Activated CD8-positive, alpha-beta memory T cell treated with anti-CD3 and anti-CD28 coated beads for 48 hours (primary cell): Measurements from ENCODE around the gene CACNB4.
"Not testable (repeated sequence)": the region's sequence is repeated elsewhere in the genome, so short reads cannot be mapped to it uniquely, and the experiment has no call there.

Source experiments
- DNase-seq, 3 experiments: peaks; one replicate each; pipeline ENCODE4 v3.0.0-alpha.2; 2020; ENCODE audit warnings: low read depth in 2 of 3, low spot score in 2 of 3

CACNB4 gene

DNA sequence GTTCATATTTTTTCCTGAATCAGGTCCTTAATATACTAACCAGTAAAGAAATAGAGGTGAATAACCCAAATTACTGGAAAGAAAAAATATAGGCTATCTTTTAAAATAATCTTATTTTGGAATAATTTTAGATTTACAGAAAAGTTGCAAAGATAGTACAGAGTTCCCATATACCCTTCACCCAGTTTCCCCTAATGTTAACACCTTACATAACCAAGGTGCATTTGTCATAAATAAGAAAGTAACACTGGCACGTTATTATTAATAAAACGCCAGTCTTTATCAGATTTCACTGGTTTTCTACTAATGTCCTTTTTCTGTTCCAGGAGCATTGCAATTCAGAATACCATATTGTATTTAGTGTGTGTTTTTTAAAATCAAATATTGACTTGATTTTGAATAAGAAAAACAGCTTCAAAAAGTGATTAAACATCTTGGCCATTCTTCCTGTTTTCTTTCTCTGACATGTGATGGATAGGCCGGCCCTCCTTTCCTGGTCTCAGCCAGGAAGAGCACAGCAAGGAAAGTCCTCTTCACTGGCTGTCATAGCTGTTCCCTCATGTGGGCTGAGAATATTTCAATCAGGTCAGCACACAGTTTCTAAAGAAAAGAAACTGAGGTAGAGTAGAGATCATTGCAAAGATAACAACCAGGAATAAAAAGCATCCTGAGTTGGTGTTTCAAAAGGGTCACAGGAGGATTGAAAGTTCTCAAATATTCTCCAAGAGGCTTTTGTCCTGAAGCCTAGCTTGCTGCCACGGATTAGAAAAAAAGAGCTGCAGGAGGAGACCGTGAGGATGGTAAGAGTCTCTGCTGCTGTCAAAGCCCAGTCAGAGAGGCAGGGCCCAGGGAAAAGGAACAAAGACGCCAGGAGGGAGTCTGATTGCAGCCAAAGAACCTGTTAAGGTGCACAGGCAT lies 191.3 kb downstream of the CACNB4 start:
- DNase-seq = no peak

DNA sequence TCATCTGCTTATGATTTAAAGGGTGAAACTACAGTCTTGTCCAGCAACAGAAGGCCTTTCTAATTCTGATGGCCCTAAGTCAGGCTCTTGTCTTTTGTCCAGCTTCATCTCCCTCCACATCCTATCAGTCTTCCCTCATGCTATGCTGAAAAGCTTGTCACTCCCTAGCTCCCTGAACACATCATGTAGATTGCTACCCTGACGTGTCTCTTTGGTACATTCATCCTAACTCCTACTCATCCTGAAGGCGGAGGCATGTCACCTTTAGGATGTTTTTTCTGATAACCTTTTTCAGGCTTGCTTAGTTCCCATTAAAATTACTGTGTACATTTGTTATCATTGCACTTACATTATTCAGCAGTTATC lies 192.2 kb downstream of the CACNB4 start:
- DNase-seq = no peak

DNA sequence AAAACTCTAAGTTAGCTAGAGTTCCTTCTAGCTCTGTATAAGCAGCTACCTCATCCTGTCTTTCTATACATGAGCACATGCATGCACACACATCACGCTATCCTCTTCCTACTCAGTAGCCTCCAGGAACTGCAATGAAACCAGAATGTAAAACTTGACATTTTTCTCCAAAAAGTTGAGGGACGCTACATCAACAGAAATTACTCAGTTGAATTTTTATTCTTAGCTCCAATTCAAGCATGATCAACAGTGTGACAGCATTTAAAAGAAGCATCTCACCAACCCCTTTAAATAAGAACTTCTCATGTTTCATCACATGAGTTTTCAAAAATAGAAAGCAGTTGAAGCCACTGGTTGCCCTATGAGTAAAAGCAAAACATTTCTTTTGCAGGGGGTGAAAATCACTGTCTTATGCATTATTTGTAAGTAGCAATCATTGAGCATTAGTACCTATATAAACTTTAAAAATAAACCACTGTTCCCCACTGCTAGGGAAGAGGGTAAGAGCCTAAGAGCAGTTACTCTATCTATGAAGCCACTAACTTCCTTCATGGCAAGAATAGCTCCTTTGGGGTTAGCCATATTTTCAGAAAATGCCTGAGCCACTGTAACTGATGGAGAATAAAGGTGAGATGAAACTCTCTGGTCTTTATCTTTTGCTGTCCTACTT lies 192.7 kb downstream of the CACNB4 start:
- DNase-seq = no peak

DNA sequence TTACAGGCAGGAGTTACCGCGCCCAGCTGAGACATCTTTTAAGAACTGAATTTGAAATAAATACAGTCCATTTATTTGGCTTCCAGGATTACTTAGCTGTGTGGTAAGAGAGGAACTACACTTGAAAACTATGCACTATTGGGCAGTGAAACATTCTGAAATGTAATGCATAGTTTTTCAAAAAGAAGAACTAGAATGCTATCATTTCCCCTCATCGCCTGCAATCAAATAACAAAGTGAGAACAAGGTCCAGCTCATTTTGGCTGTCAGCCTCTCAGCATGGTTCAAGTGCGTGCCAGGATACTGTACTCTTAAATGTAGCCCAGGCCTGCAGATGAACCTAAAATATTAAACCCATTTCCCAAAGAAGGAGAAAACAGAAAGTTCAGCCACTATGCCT lies 194.0 kb downstream of the CACNB4 start:
- no peak for DNase-seq

DNA sequence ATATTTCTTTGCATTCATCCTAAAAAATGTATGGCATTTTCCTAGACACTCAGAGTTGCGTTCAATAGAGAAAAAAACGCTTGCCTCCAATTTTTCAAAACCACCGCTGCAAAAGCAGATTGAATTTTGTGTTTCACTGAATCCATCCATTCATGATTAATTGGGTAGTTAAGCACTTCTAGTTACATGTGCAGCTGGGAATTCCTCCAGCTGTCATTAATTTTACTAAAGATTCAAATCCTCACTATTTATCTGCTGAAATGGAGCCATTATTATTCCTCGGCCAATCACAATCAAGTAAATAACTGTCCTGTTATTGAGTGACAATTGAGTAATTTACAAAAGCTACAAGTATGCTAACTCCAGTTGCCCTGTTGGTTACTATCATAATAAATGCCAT lies 194.8 kb downstream of the CACNB4 start:
- no peak for DNase-seq

DNA sequence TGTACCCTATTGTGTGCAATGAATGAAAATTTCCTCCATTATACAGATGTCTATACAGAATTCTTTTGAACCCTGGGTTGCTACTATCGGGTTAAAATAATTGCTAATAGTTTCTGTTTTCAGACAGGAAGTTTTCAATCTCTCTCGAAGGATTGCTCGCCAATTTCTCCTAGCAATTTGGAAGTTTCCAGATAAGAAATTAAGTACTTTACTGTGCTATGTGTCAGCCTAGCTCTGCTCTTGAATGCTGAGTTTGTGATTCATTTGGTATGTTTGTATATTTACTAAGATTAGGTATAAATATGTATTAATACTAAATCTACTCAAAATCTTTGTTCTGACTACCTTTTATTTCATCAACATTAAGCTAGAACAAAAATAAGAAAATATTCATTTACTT lies 196.0 kb downstream of the CACNB4 start:
- DNase-seq = no peak

DNA sequence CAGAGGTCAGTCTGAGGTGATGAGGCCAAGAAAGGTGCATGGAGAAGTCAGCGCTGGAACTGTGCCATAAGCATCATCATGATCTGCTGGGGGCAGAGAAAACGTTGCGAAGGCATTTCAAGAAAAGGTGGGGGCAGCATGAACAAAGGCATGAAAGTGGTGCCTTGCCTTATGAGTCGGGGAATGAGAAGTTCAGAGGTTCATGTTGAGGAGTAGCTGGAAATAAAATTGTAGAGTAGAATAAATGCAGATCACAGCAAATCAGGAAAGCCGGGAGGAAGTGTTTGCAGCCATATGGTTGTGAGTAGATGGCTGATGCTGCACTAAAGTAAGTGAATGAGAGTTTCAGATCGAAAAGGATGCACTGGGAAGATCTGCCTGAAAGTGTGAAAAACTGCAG lies 198.5 kb downstream of the CACNB4 start:
- no peak for DNase-seq

DNA sequence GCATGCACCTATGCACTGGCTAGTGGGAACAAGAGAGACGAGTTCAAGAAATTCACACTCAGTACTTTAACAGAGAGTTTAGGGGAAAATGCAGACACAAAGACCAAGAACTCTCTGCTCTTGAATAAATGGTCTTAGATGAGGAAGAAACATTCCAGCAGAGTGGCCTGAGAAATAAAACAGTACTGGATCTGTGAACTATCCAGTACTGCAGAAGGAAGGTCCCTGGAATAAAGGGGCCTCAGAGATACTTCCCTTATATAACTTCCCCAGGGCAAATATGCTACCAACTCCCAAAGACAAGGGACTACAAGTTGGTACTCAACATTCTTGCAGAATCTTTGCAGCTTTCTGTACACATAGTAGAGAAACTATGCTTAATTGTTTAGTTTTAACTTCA lies 199.7 kb downstream of the CACNB4 start:
- DNase-seq = no peak

DNA sequence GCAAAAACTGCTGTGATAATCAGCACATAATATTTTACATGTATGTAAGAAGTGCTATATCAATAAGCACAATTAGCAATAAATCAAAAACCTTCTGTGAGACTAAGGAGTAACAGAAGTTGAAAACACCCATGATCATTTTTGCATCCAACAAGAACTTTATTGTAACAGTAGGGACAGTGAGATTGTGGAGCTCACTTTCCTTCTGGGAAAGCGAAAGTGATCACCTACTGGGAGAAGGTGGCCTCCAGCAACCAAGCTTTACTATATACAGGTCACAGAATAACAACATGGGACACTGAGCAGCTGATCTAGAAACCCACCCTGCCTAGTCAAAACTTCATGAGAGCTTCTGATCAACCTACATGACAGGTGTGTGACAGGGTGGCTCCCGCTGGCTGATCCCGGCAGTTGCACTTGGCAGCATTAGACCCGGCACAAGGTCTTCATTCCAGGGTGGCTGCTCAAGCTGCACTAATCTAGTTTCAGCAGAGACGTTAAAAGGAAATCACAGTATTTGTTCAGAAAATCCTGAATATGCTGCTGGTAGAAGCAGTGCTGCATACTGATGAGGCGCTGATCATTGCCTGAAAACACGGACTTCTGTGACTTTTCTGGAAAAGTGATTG lies 207.2 kb downstream of the CACNB4 start:
- DNase-seq = no peak

DNA sequence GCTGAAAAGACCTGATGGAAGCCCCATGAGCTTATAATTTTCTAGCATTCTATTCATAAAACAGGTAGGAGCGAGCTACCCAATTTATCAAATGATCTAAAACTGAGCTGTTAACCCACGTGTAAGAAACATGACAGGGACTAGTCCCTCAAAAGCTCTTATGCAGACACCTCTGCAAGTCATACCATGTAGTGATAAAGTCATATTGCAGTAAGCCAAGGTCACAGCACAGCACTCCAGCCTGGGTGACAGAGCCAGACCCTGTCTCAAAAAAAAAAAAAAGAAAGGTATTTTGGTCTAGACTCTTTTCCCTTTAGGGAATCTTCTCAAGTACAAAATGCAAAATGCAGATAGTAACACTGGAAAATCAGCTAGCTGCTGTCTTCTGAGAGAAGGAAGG lies 211.7 kb downstream of the CACNB4 start:
- DNase-seq = no peak

DNA sequence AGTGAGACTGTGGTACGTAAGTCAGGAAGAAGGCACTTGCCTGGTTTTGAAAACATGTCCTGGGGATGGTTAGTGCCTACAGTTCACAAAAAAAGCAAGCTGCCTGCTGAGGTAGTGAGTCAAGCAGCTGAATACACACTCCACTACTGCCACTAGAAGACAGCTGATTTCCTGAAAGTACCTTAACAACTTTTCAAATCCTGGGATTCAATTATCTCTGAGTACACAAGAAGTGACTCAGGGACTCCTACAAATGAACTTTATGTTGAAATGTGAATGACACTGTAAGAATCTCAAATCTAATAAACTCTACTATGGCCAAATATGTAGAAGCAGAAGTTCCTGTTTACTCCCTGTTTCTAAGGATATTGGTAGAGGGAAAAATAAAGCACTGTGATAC lies 212.6 kb downstream of the CACNB4 start:
- no peak for DNase-seq

DNA sequence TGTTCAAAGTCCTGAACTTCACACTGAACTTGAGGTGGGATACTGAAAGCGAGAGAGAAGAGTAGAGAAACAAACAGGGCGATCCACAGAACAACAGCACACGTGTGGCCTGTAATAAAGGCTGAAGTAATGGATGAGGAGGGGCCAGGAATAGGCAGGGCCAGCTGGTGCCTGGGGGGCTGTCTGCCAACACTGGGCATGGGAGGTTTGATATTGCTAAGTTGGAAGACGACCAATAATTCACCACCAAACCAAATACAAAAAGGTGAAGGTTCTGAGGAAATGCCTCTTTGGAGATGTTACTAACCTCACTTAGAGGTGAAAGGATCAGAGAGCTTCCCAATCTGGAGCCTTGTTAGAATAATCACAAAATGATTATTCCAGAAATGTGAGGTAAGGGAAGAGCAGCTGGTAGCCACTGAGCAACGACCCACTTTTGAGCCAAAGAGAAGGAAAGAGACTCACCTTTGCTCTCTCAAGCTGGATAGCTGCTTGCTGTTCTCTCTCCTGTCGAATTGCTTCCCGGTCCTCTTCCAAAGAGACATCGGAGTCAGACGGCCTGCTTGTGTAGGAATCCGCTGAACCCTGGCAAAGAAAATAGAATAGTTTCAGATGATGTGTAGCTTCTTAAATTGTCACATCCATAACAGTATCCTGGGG lies 215.9 kb downstream of the CACNB4 start:
- DNase-seq = no peak

DNA sequence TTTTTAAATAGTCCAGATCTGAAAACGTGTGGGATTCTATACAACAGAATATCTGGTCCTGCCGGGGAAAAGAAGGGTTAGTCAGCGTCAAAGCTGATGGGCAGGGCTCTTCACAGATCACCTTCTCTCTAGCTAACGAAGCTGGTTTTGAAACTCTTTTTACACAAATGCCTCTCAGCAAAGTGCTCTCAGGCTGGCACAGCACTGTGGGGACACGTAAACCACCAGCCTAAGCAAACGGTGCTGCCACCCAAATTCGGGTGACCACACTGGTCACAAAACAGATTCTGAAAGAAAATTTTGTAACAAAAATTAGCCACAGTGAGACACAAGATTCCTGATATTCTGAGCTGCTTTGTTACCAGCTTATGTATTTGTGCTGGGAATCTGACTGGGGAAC lies 217.5 kb downstream of the CACNB4 start:
- DNase-seq = no peak

DNA sequence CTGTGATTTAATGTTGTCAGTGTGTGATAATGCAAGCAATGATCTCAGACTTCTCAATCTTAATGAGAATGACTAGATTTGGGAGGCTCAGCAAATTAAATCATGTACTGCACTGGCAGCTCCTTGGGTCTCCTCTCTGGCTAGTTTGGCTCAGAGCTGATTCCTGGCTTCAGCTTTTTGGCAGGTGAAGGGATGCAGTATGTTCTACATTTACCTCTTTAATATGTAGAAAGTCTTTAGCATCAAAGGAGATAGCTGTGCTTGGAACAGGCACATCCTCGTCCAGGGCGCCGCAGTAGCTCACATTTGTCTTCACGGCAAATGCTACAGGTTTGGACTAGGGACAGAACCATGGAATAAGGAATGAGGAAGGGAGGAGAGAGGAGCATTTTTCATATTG lies 218.3 kb downstream of the CACNB4 start:
- DNase-seq = no peak

DNA sequence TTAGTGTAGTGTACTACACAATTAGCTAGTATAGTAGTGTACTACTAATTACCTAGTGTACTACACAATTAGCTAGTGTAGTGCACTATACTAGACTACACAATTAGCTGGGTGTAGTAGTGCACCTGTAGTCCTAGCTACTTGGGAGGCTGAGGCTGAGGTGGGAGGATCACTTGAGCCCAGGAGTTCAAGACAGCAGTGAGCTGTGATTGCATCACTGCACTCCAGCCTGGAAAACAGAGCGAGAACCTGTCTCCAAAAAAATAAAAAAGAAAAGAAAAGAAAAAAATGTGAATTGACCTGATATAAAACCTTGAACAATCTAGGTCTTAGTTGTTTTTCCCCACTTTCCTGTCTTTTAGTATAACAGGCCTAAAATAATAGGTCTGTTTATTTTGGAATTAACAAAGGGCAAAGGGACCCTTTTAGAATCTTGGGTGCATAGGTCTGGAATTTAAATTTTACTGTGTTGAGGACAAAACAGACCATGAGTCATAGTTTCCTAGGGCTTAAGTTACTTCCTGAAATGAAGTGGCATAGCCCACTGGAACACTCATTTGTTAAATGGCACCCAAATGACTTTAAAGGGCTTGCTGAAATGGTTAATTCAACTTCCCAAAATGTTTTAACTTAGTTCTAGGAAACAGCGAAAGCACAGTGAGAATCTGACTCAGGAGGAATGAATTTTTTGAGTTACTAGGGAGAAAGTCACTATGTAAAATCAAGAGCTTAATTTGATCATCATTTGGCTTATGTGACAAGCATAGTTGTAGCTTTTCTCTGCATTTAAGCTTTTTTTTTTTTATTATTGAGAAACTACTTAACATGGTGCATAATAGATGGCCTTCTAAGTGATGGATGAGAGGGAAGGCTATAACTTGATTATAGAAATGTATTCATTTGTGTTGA lies 219.9 kb downstream of the CACNB4 start:
- no peak for DNase-seq

DNA sequence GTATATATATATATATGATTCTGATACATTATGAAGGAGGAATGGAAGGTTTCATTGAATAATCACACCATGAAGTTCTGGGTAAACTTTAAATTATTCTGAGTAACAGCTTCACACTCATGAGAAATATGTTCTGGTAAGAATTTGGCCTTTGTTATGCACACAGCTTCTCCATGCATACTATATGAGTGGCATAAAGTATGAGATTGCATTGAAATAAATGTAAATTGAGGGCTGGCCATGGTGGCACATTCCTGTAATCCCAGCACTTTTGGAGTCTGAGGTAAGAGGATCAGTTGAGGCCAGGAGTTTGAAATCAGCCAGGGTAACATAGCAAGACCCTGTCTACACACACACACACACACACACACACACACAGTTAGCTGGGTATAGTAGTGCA lies 220.6 kb downstream of the CACNB4 start:
- DNase-seq = no peak

DNA sequence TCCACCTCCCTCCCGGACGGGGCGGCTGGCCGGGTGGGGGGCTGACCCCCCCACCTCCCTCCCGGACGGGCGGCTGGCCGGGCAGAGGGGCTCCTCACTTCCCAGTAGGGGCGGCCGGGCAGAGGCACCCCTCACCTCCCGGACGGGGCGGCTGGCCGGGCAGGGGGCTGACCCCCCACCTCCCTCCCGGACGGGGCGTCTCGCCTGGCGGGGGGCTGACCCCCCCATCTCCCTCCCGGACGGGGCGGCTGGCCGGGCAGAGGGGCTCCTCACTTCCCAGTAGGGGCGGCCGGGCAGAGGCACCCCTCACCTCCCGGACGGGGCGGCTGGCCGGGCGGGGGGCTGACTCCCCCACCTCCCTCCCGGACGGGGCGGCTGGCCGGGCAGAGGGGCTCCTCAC lies 223.2 kb downstream of the CACNB4 start:
- DNase-seq = not testable (repeated sequence)

DNA sequence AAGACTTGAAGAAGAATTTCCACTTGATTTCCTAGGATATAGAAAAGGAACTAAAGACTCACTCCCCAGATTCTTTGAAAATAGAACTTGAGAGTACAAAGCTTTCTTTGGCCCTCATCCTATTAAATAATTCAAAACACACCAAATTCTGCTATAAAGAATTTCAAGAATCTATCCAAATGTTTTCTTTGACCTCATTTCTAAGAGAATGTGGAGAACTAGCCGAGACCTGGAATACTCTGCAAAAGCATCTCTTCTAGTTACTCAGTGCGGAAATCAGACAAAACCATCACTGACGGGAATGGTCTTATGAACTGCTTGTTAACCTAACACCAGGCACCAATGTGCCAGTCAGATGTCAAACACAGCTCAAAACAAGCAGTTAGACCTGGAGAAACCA lies 226.4 kb downstream of the CACNB4 start:
- no peak for DNase-seq

DNA sequence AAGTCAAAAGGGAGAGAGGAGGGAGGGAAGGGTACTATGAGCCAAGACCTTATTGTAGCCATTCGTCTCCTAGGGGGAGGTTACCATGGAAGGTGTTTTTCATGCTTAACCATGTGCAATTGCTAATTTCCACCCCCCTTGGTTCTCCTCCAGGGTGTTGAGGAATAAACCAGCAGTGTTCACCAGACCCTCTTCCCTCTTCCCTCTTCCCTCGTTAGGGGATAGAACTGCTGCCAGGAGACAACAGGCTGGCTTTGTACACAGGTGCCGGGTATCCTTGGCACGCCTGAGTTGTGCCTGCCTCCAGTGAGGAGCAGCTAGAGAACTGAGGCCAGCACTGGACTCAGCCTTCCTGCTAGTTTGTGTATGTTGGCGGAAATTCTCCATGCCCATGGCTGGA lies 229.6 kb downstream of the CACNB4 start:
- no peak for DNase-seq

DNA sequence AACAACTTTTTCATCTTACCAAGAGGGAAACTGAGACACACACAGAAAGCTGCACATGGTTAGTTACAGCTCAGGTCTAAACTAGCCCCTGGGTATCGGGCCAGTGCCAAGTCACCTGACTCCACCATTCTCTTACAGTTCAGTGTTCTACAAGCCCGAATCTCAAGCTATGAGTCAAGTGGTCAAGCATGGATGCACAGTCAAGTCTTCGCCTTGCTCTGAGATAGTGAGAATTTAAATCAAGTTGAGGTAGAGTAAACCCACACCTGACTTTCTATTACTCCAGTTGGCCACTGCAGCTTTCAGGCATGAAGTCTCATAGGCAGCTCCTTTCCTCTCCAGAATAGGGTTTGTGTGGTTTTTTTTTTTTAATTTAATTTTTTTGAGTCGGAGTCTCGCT lies 236.1 kb downstream of the CACNB4 start:
- DNase-seq = no peak

DNA sequence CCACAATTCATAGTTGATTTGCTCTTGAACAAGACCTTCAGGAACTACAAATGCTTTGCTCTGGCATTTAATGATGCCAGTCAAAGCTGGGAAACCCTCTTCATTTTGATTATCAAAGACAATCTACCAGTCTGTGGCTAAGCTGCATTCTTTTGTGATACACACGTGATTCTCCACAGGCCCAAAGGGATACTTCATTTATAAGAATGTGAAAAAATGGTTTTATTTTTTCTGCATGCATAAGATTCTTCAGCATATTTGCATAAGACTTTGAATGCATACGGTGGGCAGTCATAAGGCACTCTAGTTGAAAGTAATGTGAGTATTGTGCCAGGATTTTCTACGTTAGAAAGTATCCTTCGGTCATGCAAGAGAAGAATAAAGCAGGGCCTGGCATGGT lies 237.7 kb downstream of the CACNB4 start:
- DNase-seq = no peak
